CD4-positive, alpha-beta T cell (primary cell): ENCODE measurements around the gene NEO1. TPM values are rescaled to one million over a fixed set of nuclear protein-coding genes. Genes with fewer than 3 reads are reported as not detected.

ENCODE experiments used
- ATAC-seq: fragments of 200-7000 bp; cut with Tn5 transposase; one replicate; pipeline ENCODE4 v1.10.0; 2022; ENCODE audit warnings: mild to moderate bottlenecking; ENCODE audit not compliant: poor library complexity
- CTCF ChIA-PET: fragments of 350-600 bp; sonication (Branson Sonifier 250); formaldehyde crosslinking; loops from one replicate; lab custom pipeline; 2021; ENCODE audit warnings: antibody characterized with exemption, inconsistent platforms; lab: Charles Lee
- POLR2A ChIA-PET: fragments of 350-600 bp; sonication (Branson Sonifier 250); formaldehyde crosslinking; loops from one replicate; lab custom pipeline; 2021; ENCODE audit warnings: antibody characterized with exemption, inconsistent platforms; lab: Charles Lee
- DNase-seq, 14 experiments: peaks; one replicate each; pipeline ENCODE4 v3.0.0-alpha.2; 2013 to 2020; ENCODE audit warnings: mixed read lengths in 2 of 14
- H3K27ac ChIP-seq, 2 donors: one replicate each; pipeline versions ENCODE4 v1.5.1 to v1.7.0; 2013; ENCODE audit warnings: low read length in 2 of 2, low read depth in 1 of 2, mild to moderate bottlenecking in 1 of 2
- H3K27me3 ChIP-seq, 2 experiments: 1 replicate in 1 of 2; 2 replicates in 1 of 2; pipeline versions ENCODE4 v1.6.1 to v1.7.0; 2013; ENCODE audit warnings: low read length in 2 of 2, control low read depth in 1 of 2, mild to moderate bottlenecking in 1 of 2, moderate library complexity in 1 of 2; ENCODE audit not compliant: insufficient read depth in 2 of 2, control insufficient read depth in 1 of 2
- H3K36me3 ChIP-seq: one replicate; pipeline ENCODE4 v1.6.1; 2013; ENCODE audit warnings: low read length, control low read depth; ENCODE audit not compliant: insufficient read depth
- H3K4me1 ChIP-seq: one replicate; pipeline ENCODE4 v1.6.1; 2013; ENCODE audit warnings: low read length, control low read depth; ENCODE audit not compliant: insufficient read depth
- H3K4me3 ChIP-seq: one replicate; pipeline ENCODE4 v1.5.1; 2013; ENCODE audit warnings: mild to moderate bottlenecking, low read length, moderate library complexity
- H3K9me3 ChIP-seq, 2 experiments: 1 replicate in 1 of 2; 2 replicates in 1 of 2; pipeline versions ENCODE4 v1.6.1 to v1.7.0; 2013; ENCODE audit warnings: low read length in 2 of 2, mild to moderate bottlenecking in 2 of 2, control low read depth in 1 of 2, moderate library complexity in 1 of 2; ENCODE audit not compliant: control insufficient read depth in 1 of 2, insufficient read depth in 1 of 2
- H3K27ac Mint-ChIP-seq: one replicate; pipeline ENCODE4 v1.8.0; 2020; ENCODE audit warnings: mixed read lengths
- H3K27me3 Mint-ChIP-seq: one replicate; pipeline ENCODE4 v1.8.0; 2021; ENCODE audit warnings: mixed read lengths
- H3K36me3 Mint-ChIP-seq: one replicate; pipeline ENCODE4 v1.8.0; 2021; ENCODE audit warnings: low read depth, mixed read lengths
- H3K4me1 Mint-ChIP-seq: one replicate; pipeline ENCODE4 v1.8.0; 2021; ENCODE audit warnings: low read depth, mixed read lengths
- H3K4me3 Mint-ChIP-seq: one replicate; pipeline ENCODE4 v1.8.0; 2020; ENCODE audit warnings: mild to moderate bottlenecking, mixed read lengths
- H3K9me3 Mint-ChIP-seq: one replicate; pipeline ENCODE4 v1.8.0; 2020; ENCODE audit warnings: mixed read lengths
- intact Hi-C, 2 experiments: fragments of 100-400 bp; cut with DNase I in 1 of 2; cut with micrococcal nuclease in 1 of 2; formaldehyde crosslinking; loops; one replicate each; pipeline versions ENCODE4 v1.15.1 to v1.9.0; 2023 to 2025; cut with DNase I, micrococcal nuclease
- total RNA-seq, 174 experiments: library from RNA in 2 of 174; stranded (reverse) in 2 of 174; gene quantifications; one replicate each; pipeline ENCODE4 v1.2.3 and lab custom pipeline; 2021 to 2026
- TF ChIP-seq, protein P1 (sequence below): fragments of 200-600 bp; IDR thresholded peaks from one replicate; pipeline ENCODE4 v1.8.0; 2022; ENCODE audit warnings: antibody characterized with exemption, mild to moderate bottlenecking

Gene NEO1
- total RNA-seq, 2 experiments from 2014 or later = 6.0 to 8.0 TPM

DNA sequence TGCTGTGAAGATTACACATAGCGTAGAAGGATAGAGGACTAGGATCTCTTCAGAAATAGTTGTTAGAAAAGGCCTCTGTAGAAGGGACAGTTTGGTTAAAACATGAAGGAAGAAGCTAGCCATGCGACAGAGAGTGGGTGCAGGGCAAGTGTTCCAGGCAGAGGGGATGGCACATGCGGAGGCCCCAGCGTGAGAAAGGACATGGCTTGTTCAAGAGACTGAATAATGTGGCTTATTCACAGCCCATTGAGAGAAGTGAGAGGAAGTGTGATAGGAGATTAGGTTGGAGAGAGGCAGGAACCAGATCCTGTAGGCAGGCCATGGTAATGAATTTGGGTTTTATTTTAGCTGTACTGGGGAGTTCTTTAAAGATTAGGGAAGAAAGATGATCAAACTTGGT is 56.4 kb downstream of the NEO1 start:
- H3K36me3 ChIP-seq = no peaks in the 10 kb centered on the region
- TF ChIP-seq, protein P1, sequence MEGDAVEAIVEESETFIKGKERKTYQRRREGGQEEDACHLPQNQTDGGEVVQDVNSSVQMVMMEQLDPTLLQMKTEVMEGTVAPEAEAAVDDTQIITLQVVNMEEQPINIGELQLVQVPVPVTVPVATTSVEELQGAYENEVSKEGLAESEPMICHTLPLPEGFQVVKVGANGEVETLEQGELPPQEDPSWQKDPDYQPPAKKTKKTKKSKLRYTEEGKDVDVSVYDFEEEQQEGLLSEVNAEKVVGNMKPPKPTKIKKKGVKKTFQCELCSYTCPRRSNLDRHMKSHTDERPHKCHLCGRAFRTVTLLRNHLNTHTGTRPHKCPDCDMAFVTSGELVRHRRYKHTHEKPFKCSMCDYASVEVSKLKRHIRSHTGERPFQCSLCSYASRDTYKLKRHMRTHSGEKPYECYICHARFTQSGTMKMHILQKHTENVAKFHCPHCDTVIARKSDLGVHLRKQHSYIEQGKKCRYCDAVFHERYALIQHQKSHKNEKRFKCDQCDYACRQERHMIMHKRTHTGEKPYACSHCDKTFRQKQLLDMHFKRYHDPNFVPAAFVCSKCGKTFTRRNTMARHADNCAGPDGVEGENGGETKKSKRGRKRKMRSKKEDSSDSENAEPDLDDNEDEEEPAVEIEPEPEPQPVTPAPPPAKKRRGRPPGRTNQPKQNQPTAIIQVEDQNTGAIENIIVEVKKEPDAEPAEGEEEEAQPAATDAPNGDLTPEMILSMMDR = no peak
- H3K27me3 Mint-ChIP-seq = no peaks in the 10 kb centered on the region
- H3K27ac ChIP-seq = no peak overlapping the region
- H3K4me3 ChIP-seq = no peak overlapping the region
- intact Hi-C loops = no loop called here
- CTCF ChIA-PET = no interaction called here
- no peak overlapping the region for H3K27ac Mint-ChIP-seq
- H3K27me3 ChIP-seq = no peaks in the 10 kb centered on the region
- no peak overlapping the region for H3K4me3 Mint-ChIP-seq
- H3K9me3 ChIP-seq = no peaks in the 10 kb centered on the region
- ATAC-seq = no peak
- DNase-seq = no peak
- H3K4me1 ChIP-seq = no peaks in the 10 kb centered on the region
- POLR2A ChIA-PET = no interaction called here
- no peaks in the 10 kb centered on the region for H3K36me3 Mint-ChIP-seq
- H3K4me1 Mint-ChIP-seq = peaks cover 5% of the 10 kb centered on the region
- H3K9me3 Mint-ChIP-seq = no peaks in the 10 kb centered on the region

DNA sequence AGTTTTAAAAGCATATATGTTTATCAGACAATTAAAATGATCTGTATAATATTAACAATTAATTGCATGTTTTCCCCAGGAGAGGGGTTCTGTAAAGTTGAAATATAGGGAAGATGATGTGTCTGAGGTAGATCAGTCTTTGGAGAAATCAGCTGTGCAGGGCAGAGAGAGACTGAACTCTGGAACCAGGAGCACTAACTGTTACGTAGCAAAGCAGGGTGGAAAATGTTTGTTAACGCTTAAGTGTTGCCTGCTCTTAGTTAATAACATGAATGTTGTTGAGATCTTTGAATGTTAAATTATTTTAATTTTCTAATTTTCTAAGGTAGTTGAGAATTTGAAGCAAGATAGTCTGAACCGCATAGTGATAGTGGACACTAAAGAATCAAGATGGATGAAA is 57.5 kb downstream of the NEO1 start:
- Mint-ChIP-seq H3K27ac (no peak overlapping the region), H3K9me3 (no peaks in the 10 kb centered on the region), H3K4me1 (peaks cover 5% of the 10 kb centered on the region), H3K36me3 (no peaks in the 10 kb centered on the region), H3K27me3 (no peaks in the 10 kb centered on the region), H3K4me3 (no peak overlapping the region)
- Histone ChIP-seq H3K36me3 (no peaks in the 10 kb centered on the region), H3K27ac (no peak overlapping the region), H3K4me3 (no peak overlapping the region), H3K4me1 (no peaks in the 10 kb centered on the region), H3K27me3 (no peaks in the 10 kb centered on the region), H3K9me3 (no peaks in the 10 kb centered on the region)
- no peak for DNase-seq
- ATAC-seq = no peak
- TF ChIP-seq, protein P1 = no peak
- POLR2A ChIA-PET = no interaction called here
- intact Hi-C loops = no loop called here
- CTCF ChIA-PET = no interaction called here

DNA sequence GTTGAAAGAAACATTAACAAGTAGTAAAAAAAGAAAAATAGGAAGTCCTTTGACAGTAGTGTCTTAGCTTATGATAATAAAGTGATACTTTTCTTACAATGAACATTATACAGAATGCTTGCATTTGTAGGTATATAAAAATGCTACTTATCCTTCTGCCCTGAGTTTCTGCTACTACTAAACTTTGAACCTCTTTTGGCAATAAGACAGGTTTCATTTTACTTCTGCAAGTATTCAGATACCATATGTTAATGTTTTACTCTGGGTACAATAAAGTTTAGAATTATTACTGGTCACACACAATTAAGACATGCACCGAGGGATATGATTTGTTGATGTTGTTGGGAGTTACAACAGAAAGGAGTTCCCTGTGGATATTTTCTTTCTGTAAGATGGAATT is 57.9 kb downstream of the NEO1 start:
- no peak for DNase-seq
- no peak overlapping the region for H3K4me3 ChIP-seq
- no peak overlapping the region for H3K27ac Mint-ChIP-seq
- CTCF ChIA-PET = no interaction called here
- no peak overlapping the region for H3K4me3 Mint-ChIP-seq
- H3K27me3 ChIP-seq = no peaks in the 10 kb centered on the region
- TF ChIP-seq, protein P1 = no peak
- no peak for ATAC-seq
- H3K36me3 Mint-ChIP-seq = no peaks in the 10 kb centered on the region
- no peaks in the 10 kb centered on the region for H3K27me3 Mint-ChIP-seq
- no peak overlapping the region for H3K27ac ChIP-seq
- no peaks in the 10 kb centered on the region for H3K9me3 ChIP-seq
- no peaks in the 10 kb centered on the region for H3K4me1 ChIP-seq
- POLR2A ChIA-PET = no interaction called here
- peaks cover 5% of the 10 kb centered on the region for H3K4me1 Mint-ChIP-seq
- no peaks in the 10 kb centered on the region for H3K36me3 ChIP-seq
- intact Hi-C loops = no loop called here
- no peaks in the 10 kb centered on the region for H3K9me3 Mint-ChIP-seq
